Testis (tissue), 3 donors: ENCODE measurements around the gene AHDC1. TPM values are rescaled to one million over a fixed set of nuclear protein-coding genes. Genes with fewer than 3 reads are reported as not detected.

ENCODE experiments used
- DNase-seq: peaks from one replicate; pipeline ENCODE4 v3.0.0-alpha.2; 2019
- H3K27ac ChIP-seq, 2 donors: fragments of 200-600 bp; sonication (generic); one replicate each; pipeline ENCODE4 v1.5.1; 2019
- H3K27me3 ChIP-seq: fragments of 200-600 bp; sonication (generic); one replicate; pipeline ENCODE4 v1.5.1; 2019
- H3K36me3 ChIP-seq: fragments of 200-600 bp; sonication (generic); one replicate; pipeline ENCODE4 v1.5.1; 2017; ENCODE audit warnings: low read depth; ENCODE audit errors: missing control alignments
- H3K4me1 ChIP-seq: fragments of 200-600 bp; sonication (generic); one replicate; pipeline ENCODE4 v1.5.1; 2019
- H3K4me3 ChIP-seq, 2 donors: fragments of 200-600 bp; sonication (generic); one replicate each; pipeline ENCODE4 v1.5.1; 2017 to 2019
- H3K9me3 ChIP-seq: fragments of 200-600 bp; sonication (generic); one replicate; pipeline ENCODE4 v1.5.1; 2017
- CTCF ChIP-seq, 3 experiments: fragments of 450-650 bp in 2 of 3; fragments of 200-600 bp in 1 of 3; sonication (generic) in 1 of 3; IDR thresholded peaks; one replicate each; pipeline ENCODE4 v1.5.1; 2016 to 2019; ENCODE audit warnings: antibody characterized with exemption in 3 of 3, mild to moderate bottlenecking in 2 of 3, moderate library complexity in 1 of 3
- POLR2A ChIP-seq: fragments of 450-650 bp; IDR thresholded peaks from one replicate; pipeline ENCODE4 v1.6.1; 2017; ENCODE audit warnings: antibody characterized with exemption, mild to moderate bottlenecking, moderate library complexity
- whole genome bisulfite sequencing, 2 donors: methylation state at CpG; one replicate each; pipeline ENCODE4 v1.1.5; 2018; 5-methylcytosine and 5-hydroxymethylcytosine counted together
- intact Hi-C: fragments of 100-400 bp; cut with DNase I; formaldehyde crosslinking; loops from one replicate; pipeline ENCODE4 v1.15.1; 2023; ENCODE audit warnings: low total_unique reads
- polyA plus RNA-seq: library from polyadenylated mRNA; stranded (reverse); fragments of 350-450 nt; fragmentation: Illumina TruSeq; extraction: RNeasy Lipid Tissue Mini Kit (QIAGEN cat#74804); gene quantifications from one replicate; pipeline ENCODE4 v1.2.3, GENCODE V29; 2014; ENCODE audit warnings: low read depth, low replicate concordance; ENCODE audit not compliant: insufficient read depth
- total RNA-seq, 2 donors: library from RNA; depleted of rRNA; stranded (reverse); fragments of >200 nt; gene quantifications; one replicate each; pipeline ENCODE4 v1.2.3, GENCODE V29; 2016

AHDC1 gene
- total and polyA plus RNA-seq, 3 donors from 2014 or later: 32.5 to 86.8 (median 73.7) TPM

- DNase-seq: no peak
- Histone ChIP-seq H3K4me1 (peaks cover 6% of the 10 kb centered on the region), H3K27ac (no peak overlapping the region), H3K4me3 (no peak overlapping the region), H3K27me3 (no peaks in the 10 kb centered on the region), H3K36me3 (no peaks in the 10 kb centered on the region), H3K9me3 (no peaks in the 10 kb centered on the region)
- 68 to 82% methylated on average over 12 of the region's 12 CpGs for WGBS, 2 donors
- intact Hi-C loops: loop anchor here (10.0 kb wide), 2 partner anchors 55 to 215 kb away; partner anchors contain the start of gene GPR3
- TF ChIP-seq CTCF (IDR thresholded peaks at IDR 0.05) (no peak), POLR2A (no peak)
Measured at GRCh38 chr1:27609618-27610240, 5.8 kb upstream of the AHDC1 start.

DNA sequence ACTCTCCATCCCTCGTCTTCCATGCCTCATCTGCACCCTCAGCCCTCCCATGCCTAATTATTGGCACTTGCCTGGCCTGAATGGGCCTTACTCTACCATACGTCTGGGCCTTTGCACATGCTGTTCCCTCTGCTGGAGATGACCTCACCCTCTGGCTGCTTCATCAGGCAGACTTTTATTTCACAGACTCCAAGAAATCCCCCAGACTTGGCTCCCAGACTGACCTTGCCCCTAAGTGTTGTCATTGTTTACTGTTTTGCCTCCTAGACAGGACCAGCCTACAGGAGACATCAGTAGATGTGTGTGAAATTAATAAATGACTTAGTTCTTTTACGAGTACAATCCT, 5.2 kb upstream of the AHDC1 start:
- no peaks in the 10 kb centered on the region for H3K9me3 ChIP-seq
- H3K27me3 ChIP-seq: no peaks in the 10 kb centered on the region
- DNase-seq: no peak
- H3K27ac ChIP-seq: no peak overlapping the region
- intact Hi-C loops: loop anchor here (10.0 kb wide), 1 partner anchor 214 kb away; the partner anchor contains the start of gene GPR3
- TF ChIP-seq POLR2A: no peak
- TF ChIP-seq CTCF (IDR thresholded peaks at IDR 0.05): no peak
- H3K36me3 ChIP-seq: no peaks in the 10 kb centered on the region
- no peak overlapping the region for H3K4me3 ChIP-seq
- H3K4me1 ChIP-seq: peaks cover 6% of the 10 kb centered on the region
- 54 to 65% methylated on average over 3 of the region's 3 CpGs for WGBS, 2 donors

GRCh38 chr1:27607239-27607804, 3.4 kb upstream of the AHDC1 start:
- WGBS, 2 donors: 59 to 61% methylated on average over 11 of the region's 11 CpGs
- Histone ChIP-seq H3K36me3 (no peaks in the 10 kb centered on the region), H3K4me3 (no peak overlapping the region), H3K9me3 (no peaks in the 10 kb centered on the region), H3K4me1 (peaks cover 6% of the 10 kb centered on the region), H3K27ac (no peak overlapping the region), H3K27me3 (no peaks in the 10 kb centered on the region)
- TF ChIP-seq CTCF (IDR thresholded peaks at IDR 0.05) (no peak), POLR2A (no peak)
- no peak for DNase-seq
- intact Hi-C loops: loop anchor here (10.0 kb wide), 1 partner anchor 213 kb away; the partner anchor contains the start of gene GPR3

GRCh38 chr1:27606708-27607238, 2.8 kb upstream of the AHDC1 start:
- Histone ChIP-seq H3K9me3 (no peaks in the 10 kb centered on the region), H3K36me3 (no peaks in the 10 kb centered on the region), H3K4me3 (no peak overlapping the region), H3K27ac (no peak overlapping the region), H3K27me3 (no peaks in the 10 kb centered on the region), H3K4me1 (peaks cover 7% of the 10 kb centered on the region)
- no peak for DNase-seq
- intact Hi-C loops: loop anchor here (10.0 kb wide), 1 partner anchor 212 kb away; the partner anchor contains the start of gene GPR3
- WGBS, 2 donors: 60 to 68% methylated on average over 1 to 3 of the region's 3 CpGs
- TF ChIP-seq POLR2A (no peak), CTCF (IDR thresholded peaks at IDR 0.05) (no peak)
